Fibroblast of the conjunctiva (primary cell): ENCODE measurements around the gene DGCR8.

Source experiments
- DNase-seq: peaks from one replicate; pipeline ENCODE4 v3.0.0-alpha.2; 2010; ENCODE audit warnings: low read depth

DGCR8 gene

GRCh38 chr22:20137671-20138416, 57.8 kb downstream of the DGCR8 start:
- no peak for DNase-seq

DNA sequence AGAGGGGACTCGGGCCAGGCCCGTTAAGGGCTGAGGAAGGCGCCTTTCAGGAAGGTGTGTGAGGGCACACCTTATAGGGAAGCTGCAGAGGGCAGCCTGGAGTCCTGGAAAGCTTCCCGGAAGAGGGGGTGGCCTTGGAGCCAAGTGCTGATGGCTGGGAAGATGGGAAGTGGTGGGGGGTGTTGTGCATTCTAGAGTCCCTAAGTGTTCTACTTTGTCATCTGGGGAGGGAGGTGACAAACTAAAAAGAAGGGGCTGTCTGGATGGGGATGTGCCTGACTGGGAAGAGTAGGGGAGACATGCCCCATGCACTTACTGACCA, 58.3 kb downstream of the DGCR8 start:
- DNase-seq, result no peak

DNA sequence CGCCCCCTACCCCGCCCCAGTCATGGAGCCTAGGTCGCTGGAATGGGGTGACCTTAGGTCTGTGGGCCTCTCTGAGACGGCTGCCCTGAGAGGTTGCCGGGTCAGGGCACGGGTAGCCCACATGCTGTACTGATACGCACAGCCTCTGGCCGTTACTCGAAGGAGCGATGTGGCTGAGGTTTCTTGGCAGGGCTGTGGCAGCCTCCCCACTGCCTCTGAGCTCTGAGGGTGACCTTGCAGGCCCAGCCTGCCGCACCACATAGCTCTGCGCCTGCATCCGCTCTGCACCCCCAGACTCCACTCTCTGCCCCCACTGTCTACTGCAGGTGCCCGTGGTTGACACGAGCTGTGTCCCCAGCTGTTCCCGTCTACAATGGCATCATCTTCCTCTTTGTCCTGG, 58.8 kb downstream of the DGCR8 start:
- no peak for DNase-seq

DNA sequence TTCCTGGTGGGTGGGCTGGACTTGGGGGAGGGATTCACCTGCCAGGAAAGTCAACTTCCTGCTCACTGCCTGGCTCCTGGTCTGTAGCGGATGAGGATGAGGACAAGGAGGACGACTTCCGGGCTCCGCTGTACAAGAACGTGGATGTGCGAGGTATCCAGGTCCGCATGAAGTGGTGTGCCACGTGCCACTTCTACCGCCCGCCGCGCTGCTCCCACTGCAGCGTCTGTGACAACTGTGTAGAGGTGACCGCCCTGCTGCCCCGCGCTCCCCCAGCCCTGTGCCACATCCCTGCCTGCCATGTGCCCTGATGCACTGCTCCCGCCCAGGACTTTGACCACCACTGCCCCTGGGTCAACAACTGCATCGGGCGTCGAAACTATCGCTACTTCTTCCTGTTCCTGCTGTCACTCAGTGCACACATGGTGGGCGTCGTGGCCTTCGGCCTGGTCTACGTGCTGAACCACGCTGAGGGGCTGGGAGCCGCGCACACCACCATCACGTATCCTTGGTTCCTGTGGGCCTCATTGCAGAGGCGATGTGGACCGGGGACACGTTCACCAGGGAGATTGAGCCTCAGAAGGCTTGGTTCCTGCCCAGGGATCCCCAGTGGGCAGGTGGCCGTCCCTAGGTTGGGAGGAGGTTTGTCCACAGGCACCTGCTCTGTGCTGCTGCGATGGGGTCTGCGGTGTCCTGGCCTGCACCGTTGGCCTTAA, 59.5 kb downstream of the DGCR8 start:
- DNase-seq, result no peak

GRCh38 chr22:20140107-20140445, 60.0 kb downstream of the DGCR8 start:
- no peak for DNase-seq

DNA sequence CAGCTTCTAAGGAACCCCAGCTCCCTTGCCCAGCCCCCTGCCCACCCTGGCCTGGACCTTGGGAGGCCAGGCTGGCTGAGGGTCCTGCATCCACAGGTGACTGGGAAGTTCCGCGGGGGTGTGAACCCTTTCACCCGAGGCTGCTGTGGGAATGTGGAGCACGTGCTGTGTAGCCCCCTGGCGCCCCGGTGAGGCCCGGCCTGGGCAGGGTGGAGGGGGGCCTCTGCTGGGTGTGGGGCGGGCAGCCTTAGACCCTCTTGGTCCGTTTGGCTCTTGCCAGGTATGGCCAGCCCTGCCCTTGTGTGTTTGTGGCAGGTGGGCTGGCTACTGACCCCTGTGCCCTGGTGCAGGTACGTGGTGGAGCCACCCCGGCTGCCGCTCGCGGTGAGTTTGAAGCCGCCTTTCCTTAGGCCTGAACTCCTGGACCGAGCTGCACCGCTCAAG, 60.5 kb downstream of the DGCR8 start:
- no peak for DNase-seq

GRCh38 chr22:20141186-20142077, 61.4 kb downstream of the DGCR8 start:
- DNase-seq, result no peak

- no peak for DNase-seq
These were observed 62.9 kb downstream of the DGCR8 start for GRCh38 chr22:20142711-20143621.

GRCh38 chr22:20143883-20144665, 64.0 kb downstream of the DGCR8 start:
- no peak for DNase-seq

DNA sequence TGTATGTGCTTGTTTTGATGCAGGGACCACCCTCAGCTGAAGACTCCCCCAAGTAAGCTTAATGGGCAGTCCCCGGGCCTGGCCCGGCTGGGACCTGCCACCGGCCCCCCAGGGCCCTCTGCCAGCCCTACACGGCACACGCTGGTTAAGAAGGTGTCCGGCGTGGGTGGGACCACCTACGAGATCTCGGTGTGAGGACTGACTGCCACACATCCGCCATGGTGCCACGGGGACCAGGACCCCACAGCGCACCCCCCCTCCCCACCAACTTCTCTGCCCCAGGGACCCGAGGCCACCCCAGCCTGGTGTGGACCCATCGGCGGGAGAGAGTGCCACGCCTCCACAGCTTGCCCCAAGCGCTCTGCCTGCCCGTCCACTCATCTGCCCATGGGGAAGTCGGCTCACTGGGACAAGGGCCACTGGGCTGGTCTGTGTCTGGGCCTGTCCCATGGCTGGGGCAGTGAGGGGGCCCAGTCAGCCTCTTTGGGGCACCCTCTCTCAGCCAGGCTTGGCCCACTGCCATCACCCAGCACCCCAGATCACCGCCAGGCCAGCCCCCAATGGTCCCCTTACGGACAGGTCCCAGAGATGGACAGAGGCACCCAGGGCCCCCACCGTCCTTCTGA, 65.3 kb downstream of the DGCR8 start:
- DNase-seq, result no peak

- DNase-seq, result no peak
These were observed 65.8 kb downstream of the DGCR8 start for GRCh38 chr22:20145832-20146223.

DNA sequence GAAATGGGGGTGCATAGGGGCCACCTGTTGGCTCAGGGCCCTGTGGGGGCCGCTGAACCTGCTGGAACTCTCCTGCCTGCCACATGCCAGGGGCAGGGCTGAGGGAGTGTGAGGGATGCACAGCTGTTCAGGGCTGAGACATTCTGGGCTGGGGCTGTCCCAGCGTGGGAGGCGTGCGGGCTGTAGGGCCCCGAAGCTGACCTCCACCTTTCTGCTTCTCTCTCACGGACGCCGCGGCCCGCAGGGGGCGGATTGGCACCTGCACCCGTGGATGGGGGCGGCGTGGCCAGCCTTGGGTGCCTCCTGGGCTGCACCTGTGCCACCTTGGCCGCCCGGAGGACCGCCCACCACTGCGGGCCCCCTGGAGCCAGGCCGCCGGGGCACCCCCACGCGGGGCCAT, 66.7 kb downstream of the DGCR8 start:
- no peak for DNase-seq

- DNase-seq, result no peak
These were observed 67.4 kb downstream of the DGCR8 start for GRCh38 chr22:20147237-20147988.

- DNase-seq, result no peak
These were observed 68.4 kb downstream of the DGCR8 start for GRCh38 chr22:20148414-20148813.

DNA sequence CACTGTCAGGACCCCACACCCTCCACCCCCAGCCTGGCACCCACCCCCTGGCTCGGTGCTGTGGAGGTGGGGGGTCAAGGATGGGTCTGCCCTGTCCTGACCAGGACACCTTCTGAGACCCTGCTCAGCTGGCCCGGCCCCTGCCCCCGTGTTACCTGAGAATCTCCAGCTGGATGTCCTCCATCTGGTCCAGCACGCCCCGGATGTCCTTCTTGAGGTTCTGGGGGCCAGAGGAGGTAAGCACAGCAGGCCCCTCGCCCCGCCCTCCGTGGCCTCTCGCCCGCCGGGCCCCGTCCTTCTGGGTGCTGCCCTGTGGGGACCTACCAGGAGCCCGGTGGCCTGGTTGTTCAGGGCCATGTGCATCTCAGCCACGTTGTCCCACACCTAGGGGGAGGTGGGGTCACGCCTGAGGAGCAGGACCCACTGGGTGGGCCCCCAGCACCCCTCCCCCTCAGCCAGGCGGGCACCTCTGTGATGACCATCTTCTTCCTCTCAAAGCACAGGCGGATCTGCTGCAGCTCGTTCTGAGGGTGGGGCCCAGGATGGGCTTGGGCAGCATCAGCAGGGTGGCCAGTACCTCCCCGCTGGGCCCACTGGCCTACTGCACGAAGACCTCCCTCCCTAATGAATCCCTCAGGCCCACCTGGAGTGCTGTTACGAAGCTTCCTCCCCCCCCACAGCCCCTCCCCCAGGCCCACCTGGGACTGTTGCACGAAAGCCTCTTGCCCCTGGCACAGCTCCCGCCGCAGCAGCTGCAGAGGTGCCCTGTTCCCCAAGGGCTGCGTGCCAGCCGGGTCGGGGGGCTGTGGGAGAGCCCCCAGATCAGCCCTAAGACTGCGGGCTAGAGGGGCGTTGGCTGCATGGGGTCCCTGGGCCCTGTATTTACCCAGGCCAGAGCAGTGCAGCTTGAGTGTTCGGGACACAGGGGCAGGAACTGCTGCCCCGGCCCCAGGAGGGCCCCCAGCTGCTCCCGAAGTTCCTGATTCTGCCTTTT, 69.5 kb downstream of the DGCR8 start:
- DNase-seq, result no peak

GRCh38 chr22:20150381-20151275, 70.6 kb downstream of the DGCR8 start, which contains the start of gene CCDC188:
Gene CCDC188 (minus strand): TSS chr22:20151055. CDS start chr22:20150986, 69 bp downstream.
- no peak for DNase-seq

GRCh38 chr22:20151276-20151588, 71.2 kb downstream of the DGCR8 start:
- DNase-seq, result no peak
